Heart right ventricle (tissue), 16 donors: ENCODE results near the gene RAB31. TPM values are rescaled to one million over a fixed set of nuclear protein-coding genes. Genes with fewer than 3 reads are reported as not detected.

Experiments
- ATAC-seq, 8 donors: fragments of 200-7000 bp; cut with Tn5 transposase; one replicate each; pipeline ENCODE4 v1.9.1; 2020; ENCODE audit warnings: mild to moderate bottlenecking in 8 of 8, moderate library complexity in 8 of 8, moderate number of reproducible peaks in 1 of 8
- DNase-seq, 2 donors: peaks; one replicate each; pipeline ENCODE4 v3.0.0-alpha.2; 2020
- H3K27ac ChIP-seq, 10 donors: fragments of 200-600 bp; sonication (generic) in 2 of 10; one replicate each; pipeline versions ENCODE4 v1.5.0 to v1.8.0; 2020 to 2022; ENCODE audit warnings: mild to moderate bottlenecking in 3 of 10
- H3K27me3 ChIP-seq, 7 donors: fragments of 200-600 bp; one replicate each; pipeline ENCODE4 v1.8.0; 2021 to 2022; ENCODE audit warnings: mild to moderate bottlenecking in 2 of 7
- H3K36me3 ChIP-seq, 9 donors: fragments of 200-600 bp; sonication (generic) in 1 of 9; one replicate each; pipeline versions ENCODE4 v1.5.0 to v1.8.0; 2020 to 2022; ENCODE audit warnings: mild to moderate bottlenecking in 2 of 9
- H3K4me1 ChIP-seq, 9 donors: fragments of 200-600 bp; sonication (generic) in 1 of 9; one replicate each; pipeline versions ENCODE4 v1.5.0 to v1.8.0; 2020 to 2022; ENCODE audit warnings: mild to moderate bottlenecking in 4 of 9
- H3K4me3 ChIP-seq, 10 donors: fragments of 200-600 bp; sonication (generic) in 2 of 10; one replicate each; pipeline versions ENCODE4 v1.5.0 to v1.8.0; 2020 to 2022; ENCODE audit warnings: mild to moderate bottlenecking in 7 of 10, moderate library complexity in 2 of 10
- H3K9me3 ChIP-seq, 11 donors: fragments of 200-600 bp in 10 of 11; sonication (generic) in 2 of 11; one replicate each; pipeline versions ENCODE4 v1.5.0 to v1.8.0; 2013 to 2022; ENCODE audit warnings: mild to moderate bottlenecking in 2 of 11, control low read depth in 1 of 11, moderate library complexity in 1 of 11
- CTCF ChIP-seq, 9 donors: fragments of 200-600 bp; sonication (generic) in 2 of 9; IDR thresholded peaks; one replicate each; pipeline versions ENCODE4 v1.5.0 to v1.8.0; 2021 to 2022; ENCODE audit warnings: antibody characterized with exemption in 9 of 9, mild to moderate bottlenecking in 5 of 9, moderate library complexity in 1 of 9
- WGBS, 2 donors: extraction: QIAGEN DNeasy Blood & Tissue Kit; methylation state at CpG; one replicate each; pipeline ENCODE4 v1.1.7; 2013; ENCODE audit warnings: inconsistent platforms in 1 of 2; 5-methylcytosine and 5-hydroxymethylcytosine counted together
- intact Hi-C, 10 donors: fragments of 100-400 bp; cut with DNase I; formaldehyde crosslinking; loops; one replicate each; pipeline versions ENCODE4 v1.11.1 to v1.14.2; 2022
- polyA plus RNA-seq, 2 donors: library from polyadenylated mRNA; stranded (reverse); fragments of 200-250 nt; gene quantifications; one replicate each; pipeline ENCODE4 v1.2.3, GENCODE V29; 2013
- total RNA-seq, 10 donors: library from RNA; stranded (reverse); fragmentation: NEBNext Ultra II Directional in 3 of 10; extraction: Animal tissue kit (Norgen Biotek cat#: 25700) in 3 of 10; gene quantifications; one replicate each; pipeline versions ENCODE4 v1.2.1 to v1.2.4, GENCODE V29; 2021 to 2023
- donor health status: Arrhythmogenic right ventricular cardiomyopathy.
- donor health status: ischemic (EF 13 %, LVEDD 7.1; RV severe dilation, severe dysfunction).
- donor health status: healthy with polysubstance abuse.
- donor health status: DM: no; HTN: yes; CAD: no.
- donor health status: DM: no; HTN: no; CAD: no.
- donor health status: ischemic (EF 25% LVEDD 6.9; RV normal size, moderate dysfunction).
- donor health status: ischemic (EF 25% LVEDD 5.7; RV mildly dilated, moderate dysfunction).
- donor health status: healthy.
- donor health status: DM: yes; HTN: yes; CAD: no.
- donor health status: Ischemic cardiomyopathy.
- donor health status: ischemic (EF 35%, LVEDD 5.7; RV mildly dilated, moderate dysfunction).
- donor health status: nonischemic (EF 11% LVEDD 7.7; RV severe dilation, severe dysfunction).
- donor health status: DM: yes; HTN: yes; CAD: no.
- donor health status: PGD.
- donor health status: ischemic (EF 29% LVEDD 5.4; RV normal size, mild dysfunction).
- donor health status: nonischemic (EF 23%, LVEDD 6.1; RV moderate dilation, normal function).

The RAB31 gene
- total and polyA plus RNA-seq, 12 donors: 4.5 to 47.8 (median 16.6) TPM

GRCh38 chr18:9826685-9827084 is 118.6 kb downstream of the RAB31 start:
- Histone ChIP-seq H3K27ac (peak overlapping the region in 4 of 10 donors; percentile 80 to 91 (median 86)), H3K4me3 (no peak overlapping the region), H3K4me1 (peaks cover 0 to 75% (median 26%) of the 10 kb centered on the region in 9 donors), H3K9me3 (no peaks in the 10 kb centered on the region), H3K27me3 (no peaks in the 10 kb centered on the region), H3K36me3 (no peaks in the 10 kb centered on the region)
- intact Hi-C loops: no loop called here
- no peak for DNase-seq
- no peak for ATAC-seq
- 86 to 92% methylated on average over 4 of the region's 4 CpGs for WGBS, 2 donors
- TF ChIP-seq CTCF (IDR thresholded peaks at IDR 0.05): no peak

- DNase-seq (no peak), ATAC-seq (no peak)
- H3K9me3 ChIP-seq: no peaks in the 10 kb centered on the region
- intact Hi-C loops: no loop called here
- 68 to 75% methylated on average over 7 of the region's 7 CpGs for WGBS, 2 donors
- H3K4me3 ChIP-seq: no peak overlapping the region
- H3K27me3 ChIP-seq: no peaks in the 10 kb centered on the region
- no peak for TF ChIP-seq CTCF (IDR thresholded peaks at IDR 0.05)
- H3K27ac ChIP-seq: peak overlapping the region in 5 of 10 donors; percentile 42 to 91 (median 83)
- H3K4me1 ChIP-seq: peaks cover 0 to 78% (median 26%) of the 10 kb centered on the region in 9 donors
- peaks cover 0 to 5% (median 0%) of the 10 kb centered on the region in 9 donors for H3K36me3 ChIP-seq
Measured at GRCh38 chr18:9827211-9827792, 119.2 kb downstream of the RAB31 start.

GRCh38 chr18:9827793-9828505 is 119.8 kb downstream of the RAB31 start:
- Histone ChIP-seq H3K4me3 (no peak overlapping the region), H3K27me3 (no peaks in the 10 kb centered on the region), H3K9me3 (no peaks in the 10 kb centered on the region), H3K36me3 (peaks cover 0 to 10% (median 0%) of the 10 kb centered on the region in 9 donors), H3K4me1 (peaks cover 0 to 78% (median 26%) of the 10 kb centered on the region in 9 donors), H3K27ac (peak overlapping the region in 4 of 10 donors; percentile 42 to 91 (median 70))
- intact Hi-C loops: no loop called here
- DNase-seq (no peak), ATAC-seq (peak in 2 of 8 donors; percentile 23 to 35)
- no peak for TF ChIP-seq CTCF (IDR thresholded peaks at IDR 0.05)
- WGBS, 2 donors: 75 to 80% methylated on average over 14 of the region's 14 CpGs

GRCh38 chr18:9828506-9829396 is 120.7 kb downstream of the RAB31 start:
- WGBS, 2 donors: 86% methylated on average over 15 of the region's 15 CpGs
- intact Hi-C loops: no loop called here
- Histone ChIP-seq H3K9me3 (no peaks in the 10 kb centered on the region), H3K4me3 (no peak overlapping the region), H3K27me3 (no peaks in the 10 kb centered on the region), H3K4me1 (peaks cover 0 to 70% (median 24%) of the 10 kb centered on the region in 9 donors), H3K27ac (peak overlapping the region in 3 of 10 donors; percentile 42 to 91 (median 88)), H3K36me3 (peaks cover 0 to 10% (median 0%) of the 10 kb centered on the region in 9 donors)
- DNase-seq (no peak), ATAC-seq (no peak)
- TF ChIP-seq CTCF (IDR thresholded peaks at IDR 0.05): no peak
